Panc1 (cell line): ENCODE data around the gene TMEM156.

Experiments
- POLR2AphosphoS5 ChIP-seq: IDR thresholded peaks from 2 replicates; pipeline ENCODE4 v1.6.1; 2012; ENCODE audit warnings: mild to moderate bottlenecking, low read depth, low read length, moderate library complexity
- TF ChIP-seq, protein P1 (sequence below): fragments of 450-650 bp; IDR thresholded peaks from 2 replicates; pipeline ENCODE4 v1.5.1; 2017; ENCODE audit warnings: mild to moderate bottlenecking
- TF ChIP-seq, protein P2 (sequence below), 2 experiments: IDR thresholded peaks; 2 replicates each; pipeline ENCODE4 v1.6.1; 2011 to 2012; ENCODE audit warnings: low read depth in 2 of 2, control low read depth in 1 of 2, low read length in 1 of 2, mild to moderate bottlenecking in 1 of 2, moderate library complexity in 1 of 2; ENCODE audit not compliant: insufficient read depth in 1 of 2

DNA sequence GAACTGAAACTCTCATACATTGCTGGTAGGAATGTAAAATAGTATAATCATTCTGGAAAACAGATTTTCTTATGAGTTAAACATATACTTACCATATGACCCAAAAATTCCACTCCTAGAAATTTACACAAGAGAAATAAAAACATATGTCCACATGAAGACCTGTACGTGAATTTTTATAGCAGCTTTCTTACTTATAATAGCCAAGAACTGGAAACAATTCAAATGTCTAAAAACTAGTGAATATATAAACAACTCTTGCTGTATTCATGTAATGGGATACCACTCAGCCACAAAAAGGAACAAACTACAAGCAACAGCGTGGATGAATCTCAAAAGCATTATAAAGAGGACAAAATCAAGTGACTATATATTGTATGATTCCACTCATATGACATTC lies 27.5 kb downstream of the TMEM156 start:
- TF ChIP-seq, protein P1, sequence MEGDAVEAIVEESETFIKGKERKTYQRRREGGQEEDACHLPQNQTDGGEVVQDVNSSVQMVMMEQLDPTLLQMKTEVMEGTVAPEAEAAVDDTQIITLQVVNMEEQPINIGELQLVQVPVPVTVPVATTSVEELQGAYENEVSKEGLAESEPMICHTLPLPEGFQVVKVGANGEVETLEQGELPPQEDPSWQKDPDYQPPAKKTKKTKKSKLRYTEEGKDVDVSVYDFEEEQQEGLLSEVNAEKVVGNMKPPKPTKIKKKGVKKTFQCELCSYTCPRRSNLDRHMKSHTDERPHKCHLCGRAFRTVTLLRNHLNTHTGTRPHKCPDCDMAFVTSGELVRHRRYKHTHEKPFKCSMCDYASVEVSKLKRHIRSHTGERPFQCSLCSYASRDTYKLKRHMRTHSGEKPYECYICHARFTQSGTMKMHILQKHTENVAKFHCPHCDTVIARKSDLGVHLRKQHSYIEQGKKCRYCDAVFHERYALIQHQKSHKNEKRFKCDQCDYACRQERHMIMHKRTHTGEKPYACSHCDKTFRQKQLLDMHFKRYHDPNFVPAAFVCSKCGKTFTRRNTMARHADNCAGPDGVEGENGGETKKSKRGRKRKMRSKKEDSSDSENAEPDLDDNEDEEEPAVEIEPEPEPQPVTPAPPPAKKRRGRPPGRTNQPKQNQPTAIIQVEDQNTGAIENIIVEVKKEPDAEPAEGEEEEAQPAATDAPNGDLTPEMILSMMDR = no peak
- TF ChIP-seq, protein P2, sequence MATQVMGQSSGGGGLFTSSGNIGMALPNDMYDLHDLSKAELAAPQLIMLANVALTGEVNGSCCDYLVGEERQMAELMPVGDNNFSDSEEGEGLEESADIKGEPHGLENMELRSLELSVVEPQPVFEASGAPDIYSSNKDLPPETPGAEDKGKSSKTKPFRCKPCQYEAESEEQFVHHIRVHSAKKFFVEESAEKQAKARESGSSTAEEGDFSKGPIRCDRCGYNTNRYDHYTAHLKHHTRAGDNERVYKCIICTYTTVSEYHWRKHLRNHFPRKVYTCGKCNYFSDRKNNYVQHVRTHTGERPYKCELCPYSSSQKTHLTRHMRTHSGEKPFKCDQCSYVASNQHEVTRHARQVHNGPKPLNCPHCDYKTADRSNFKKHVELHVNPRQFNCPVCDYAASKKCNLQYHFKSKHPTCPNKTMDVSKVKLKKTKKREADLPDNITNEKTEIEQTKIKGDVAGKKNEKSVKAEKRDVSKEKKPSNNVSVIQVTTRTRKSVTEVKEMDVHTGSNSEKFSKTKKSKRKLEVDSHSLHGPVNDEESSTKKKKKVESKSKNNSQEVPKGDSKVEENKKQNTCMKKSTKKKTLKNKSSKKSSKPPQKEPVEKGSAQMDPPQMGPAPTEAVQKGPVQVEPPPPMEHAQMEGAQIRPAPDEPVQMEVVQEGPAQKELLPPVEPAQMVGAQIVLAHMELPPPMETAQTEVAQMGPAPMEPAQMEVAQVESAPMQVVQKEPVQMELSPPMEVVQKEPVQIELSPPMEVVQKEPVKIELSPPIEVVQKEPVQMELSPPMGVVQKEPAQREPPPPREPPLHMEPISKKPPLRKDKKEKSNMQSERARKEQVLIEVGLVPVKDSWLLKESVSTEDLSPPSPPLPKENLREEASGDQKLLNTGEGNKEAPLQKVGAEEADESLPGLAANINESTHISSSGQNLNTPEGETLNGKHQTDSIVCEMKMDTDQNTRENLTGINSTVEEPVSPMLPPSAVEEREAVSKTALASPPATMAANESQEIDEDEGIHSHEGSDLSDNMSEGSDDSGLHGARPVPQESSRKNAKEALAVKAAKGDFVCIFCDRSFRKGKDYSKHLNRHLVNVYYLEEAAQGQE (IDR thresholded peaks at IDR 0.05; ENCODE audit: insufficient read depth in 1 of 2, low read depth in 2 of 2, low read length in 1 of 2) = no peak
- no peak for TF ChIP-seq POLR2AphosphoS5
